Measurements from ENCODE around the gene IL12B. TPM values are rescaled to one million over a fixed set of nuclear protein-coding genes. Genes with fewer than 3 reads are reported as not detected.
"Not testable (repeated sequence)": the region's sequence is repeated elsewhere in the genome, so short reads cannot be mapped to it uniquely, and the experiment has no call there.

The IL12B gene
- total RNA-seq, 1 donor from 2014 or later, result not detected

- Mint-ChIP-seq H3K27me3 (ENCODE audit: unreplicated experiment) (no peaks in the 10 kb centered on the region), H3K36me3 (ENCODE audit: unreplicated experiment) (no peaks in the 10 kb centered on the region), H3K4me3 (ENCODE audit: unreplicated experiment) (no peak overlapping the region), H3K4me1 (ENCODE audit: low read depth, unreplicated experiment) (no peaks in the 10 kb centered on the region), H3K27ac (ENCODE audit: unreplicated experiment) (no peak overlapping the region), H3K9me3 (ENCODE audit: unreplicated experiment) (no peaks in the 10 kb centered on the region)
- no peak for DNase-seq
- no peak for TF ChIP-seq CTCF (IDR thresholded peaks at IDR 0.05; ENCODE audit: partially characterized antibody, unreplicated experiment)
Observed at GRCh38 chr5:159359408-159359807, 29.1 kb upstream of the IL12B start.

GRCh38 chr5:159353661-159354252, 23.5 kb upstream of the IL12B start:
- no peak for DNase-seq
- Mint-ChIP-seq H3K4me1 (ENCODE audit: low read depth, unreplicated experiment) (no peaks in the 10 kb centered on the region), H3K4me3 (ENCODE audit: unreplicated experiment) (no peak overlapping the region), H3K36me3 (ENCODE audit: unreplicated experiment) (no peaks in the 10 kb centered on the region), H3K9me3 (ENCODE audit: unreplicated experiment) (no peaks in the 10 kb centered on the region), H3K27ac (ENCODE audit: unreplicated experiment) (no peak overlapping the region), H3K27me3 (ENCODE audit: unreplicated experiment) (no peaks in the 10 kb centered on the region)
- TF ChIP-seq CTCF (IDR thresholded peaks at IDR 0.05; ENCODE audit: partially characterized antibody, unreplicated experiment), result no peak

GRCh38 chr5:159350644-159351043, 20.4 kb upstream of the IL12B start:
- not testable (repeated sequence) for H3K36me3 Mint-ChIP-seq (ENCODE audit: unreplicated experiment); H3K9me3 Mint-ChIP-seq (ENCODE audit: unreplicated experiment); H3K4me1 Mint-ChIP-seq (ENCODE audit: low read depth, unreplicated experiment); H3K27ac Mint-ChIP-seq (ENCODE audit: unreplicated experiment); DNase-seq; H3K4me3 Mint-ChIP-seq (ENCODE audit: unreplicated experiment); H3K27me3 Mint-ChIP-seq (ENCODE audit: unreplicated experiment)

GRCh38 chr5:159350216-159350615, 19.9 kb upstream of the IL12B start:
- not testable (repeated sequence) for H3K9me3 Mint-ChIP-seq (ENCODE audit: unreplicated experiment); H3K27me3 Mint-ChIP-seq (ENCODE audit: unreplicated experiment); H3K36me3 Mint-ChIP-seq (ENCODE audit: unreplicated experiment); DNase-seq; H3K4me1 Mint-ChIP-seq (ENCODE audit: low read depth, unreplicated experiment); H3K4me3 Mint-ChIP-seq (ENCODE audit: unreplicated experiment); H3K27ac Mint-ChIP-seq (ENCODE audit: unreplicated experiment)

- Mint-ChIP-seq H3K27ac (ENCODE audit: unreplicated experiment) (no peak overlapping the region), H3K4me1 (ENCODE audit: low read depth, unreplicated experiment) (no peaks in the 10 kb centered on the region)
Observed at GRCh38 chr5:159345861-159346260, 15.6 kb upstream of the IL12B start.

More at GRCh38 chr5:159345861-159346260, 15.6 kb upstream of the IL12B start:
- no peak for TF ChIP-seq CTCF (IDR thresholded peaks at IDR 0.05; ENCODE audit: partially characterized antibody, unreplicated experiment)
- Mint-ChIP-seq H3K36me3 (ENCODE audit: unreplicated experiment) (peaks cover 5% of the 10 kb centered on the region), H3K9me3 (ENCODE audit: unreplicated experiment) (peaks cover 2% of the 10 kb centered on the region), H3K27me3 (ENCODE audit: unreplicated experiment) (peaks cover 4% of the 10 kb centered on the region), H3K4me3 (ENCODE audit: unreplicated experiment) (no peak overlapping the region)
- DNase-seq, result no peak

Measured in glutamatergic neuron (in vitro differentiated cells).